ENCODE data around the gene DPF1.
"Not testable (repeated sequence)": the region's sequence is repeated elsewhere in the genome, so short reads cannot be mapped to it uniquely, and the experiment has no call there.

Gene DPF1

GRCh38 chr19:38250428-38250820 is 26.4 kb upstream of the DPF1 start:
- DNase-seq = no peak

DNA sequence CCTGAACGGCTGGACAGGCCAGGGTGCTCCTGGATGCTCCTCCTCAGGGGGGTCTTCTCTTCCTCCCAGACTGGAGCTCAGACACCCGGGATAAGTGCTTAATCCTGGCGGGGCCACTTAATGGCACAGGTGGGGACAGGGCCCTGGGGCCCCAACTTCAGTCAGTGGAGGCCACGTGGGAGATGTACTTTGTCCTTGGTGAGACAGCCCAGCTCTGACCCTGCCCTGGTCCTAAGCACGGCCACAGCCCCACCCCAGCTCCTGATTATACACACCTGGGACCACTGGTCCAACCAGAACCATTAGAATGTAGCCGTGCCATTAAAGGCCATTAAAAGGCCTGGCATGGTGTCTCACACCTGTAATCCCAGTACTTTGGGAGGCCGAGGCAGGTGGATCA is 24.4 kb upstream of the DPF1 start:
- DNase-seq = no peak

DNA sequence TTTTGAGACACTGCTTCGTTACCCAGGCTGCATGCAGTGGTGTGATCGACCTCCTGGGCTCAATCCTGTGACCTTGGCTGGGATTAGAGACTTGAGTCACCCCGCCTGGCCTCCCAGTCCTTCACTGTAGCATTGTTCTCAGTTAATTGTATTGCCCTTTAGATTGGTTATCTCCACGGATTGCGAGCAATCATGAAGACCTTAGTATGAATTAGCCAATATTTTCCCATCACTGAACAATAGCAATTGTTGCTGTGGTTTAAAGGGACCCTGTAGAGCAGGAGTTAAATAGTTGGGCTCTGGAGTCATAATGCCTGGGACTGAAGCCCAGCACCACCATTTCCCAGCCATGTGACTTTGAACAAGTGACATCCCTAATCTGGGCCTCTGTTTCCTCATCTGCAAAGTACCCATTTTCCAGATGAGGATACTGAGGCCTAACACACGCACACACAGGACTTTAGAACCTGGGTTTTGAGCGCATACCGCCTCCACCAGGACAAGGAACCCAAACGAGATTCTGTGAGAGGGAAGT is 23.8 kb upstream of the DPF1 start:
- DNase-seq = no peak

DNA sequence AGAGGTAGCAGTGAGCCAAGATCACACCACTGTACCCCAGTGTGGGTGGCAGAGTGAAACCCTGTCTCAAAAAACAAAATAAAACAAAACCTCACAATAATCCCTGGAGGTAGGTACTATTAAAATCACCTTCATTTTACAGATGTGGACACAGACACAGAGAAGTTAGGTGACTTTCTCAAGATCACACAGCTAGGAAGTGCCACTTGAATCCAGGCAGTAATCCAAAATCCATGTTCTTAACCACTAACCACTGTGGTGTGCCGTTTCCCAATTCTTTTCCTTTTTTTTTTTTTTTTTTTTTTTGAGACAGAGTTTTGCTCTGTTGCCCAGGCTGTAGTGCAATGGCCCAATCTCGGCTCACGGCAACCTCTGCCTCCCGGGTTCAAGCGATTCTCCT is 23.1 kb upstream of the DPF1 start:
- DNase-seq = no peak

DNA sequence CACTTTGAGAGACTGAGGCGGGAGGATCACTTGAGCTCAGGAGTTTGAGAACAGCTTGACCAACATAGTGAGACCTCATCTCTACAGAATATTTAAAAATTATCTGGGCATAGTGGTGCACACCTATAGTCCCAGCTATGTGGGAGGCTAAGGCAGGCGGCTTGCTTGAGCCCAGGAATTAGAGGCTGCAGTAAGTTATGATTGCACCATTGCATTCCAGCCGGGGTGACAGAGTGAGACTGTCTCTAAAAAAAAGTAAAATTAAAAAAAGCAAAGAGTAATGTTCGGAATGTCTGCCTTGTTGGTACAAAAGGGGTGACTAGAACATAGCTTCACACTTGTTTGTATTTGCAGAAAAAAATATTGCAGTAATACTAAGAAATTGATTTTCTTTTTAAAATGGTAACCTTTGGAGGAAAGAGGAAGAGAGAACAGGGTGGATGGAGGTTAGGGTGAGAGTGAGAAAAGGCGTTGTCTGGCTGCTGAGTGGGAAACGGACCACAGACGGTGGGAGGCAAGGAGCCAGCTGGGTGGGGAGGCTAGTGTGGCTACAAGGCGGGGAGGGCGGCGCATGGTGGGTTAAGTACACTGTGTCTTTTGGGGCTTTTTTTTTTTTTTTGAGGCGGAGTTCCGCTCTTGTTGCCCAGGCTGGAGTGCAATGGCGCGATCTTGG is 21.9 kb upstream of the DPF1 start:
- DNase-seq = peak; percentile 45

GRCh38 chr19:38243279-38243673 is 19.3 kb upstream of the DPF1 start:
- no peak for DNase-seq

- no peak for DNase-seq
Observed at GRCh38 chr19:38239816-38240215, 15.8 kb upstream of the DPF1 start.

DNA sequence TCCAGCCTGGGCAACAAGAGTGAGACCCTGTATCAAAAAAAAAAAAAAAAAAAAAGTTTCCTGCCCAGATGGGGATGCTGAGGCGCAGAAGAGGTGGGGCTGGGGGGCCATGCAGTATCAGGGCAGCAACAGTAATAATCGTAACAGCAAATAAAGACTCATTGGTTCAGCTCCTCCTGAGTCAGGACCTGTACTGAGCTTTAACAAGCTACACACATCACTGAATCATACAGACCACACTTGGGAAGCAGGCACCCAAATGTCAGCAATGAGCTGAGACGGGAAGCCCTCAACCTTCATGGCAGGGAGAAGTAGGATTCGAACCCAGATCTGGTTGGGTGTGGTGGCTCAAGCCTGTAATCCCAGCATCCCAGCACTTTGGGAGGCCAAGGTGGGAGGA is 10.6 kb upstream of the DPF1 start:
- DNase-seq = no peak

DNA sequence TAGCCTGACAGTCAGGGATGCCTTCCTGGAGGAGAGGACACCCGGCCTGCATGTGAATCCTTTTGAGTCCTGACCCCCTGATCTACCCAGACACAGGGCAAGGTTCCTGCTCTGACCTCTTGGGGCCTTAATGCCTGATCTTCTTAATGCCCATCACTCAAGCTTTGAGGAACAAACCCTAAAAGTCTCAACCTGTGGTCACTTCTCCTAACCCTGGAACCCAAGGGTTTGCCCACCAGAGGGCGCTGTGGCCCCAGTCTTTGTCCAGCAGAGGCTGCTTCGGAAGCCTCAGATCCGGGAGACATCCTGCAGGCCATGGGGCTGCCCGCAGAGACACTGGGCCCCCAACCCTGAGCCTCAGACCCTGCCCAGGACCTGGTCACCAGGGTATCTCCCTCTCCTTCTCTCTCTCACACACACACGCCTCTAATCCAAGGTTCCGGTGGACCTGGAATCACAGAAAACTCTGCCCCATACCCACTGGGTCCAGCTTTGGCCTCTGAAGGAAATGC is 9.8 kb upstream of the DPF1 start:
- DNase-seq = peak; percentile 51

GRCh38 chr19:38231918-38232317 is 7.9 kb upstream of the DPF1 start:
- no peak for DNase-seq

GRCh38 chr19:38230506-38231133 is 6.6 kb upstream of the DPF1 start:
- not testable (repeated sequence) for DNase-seq

DNA sequence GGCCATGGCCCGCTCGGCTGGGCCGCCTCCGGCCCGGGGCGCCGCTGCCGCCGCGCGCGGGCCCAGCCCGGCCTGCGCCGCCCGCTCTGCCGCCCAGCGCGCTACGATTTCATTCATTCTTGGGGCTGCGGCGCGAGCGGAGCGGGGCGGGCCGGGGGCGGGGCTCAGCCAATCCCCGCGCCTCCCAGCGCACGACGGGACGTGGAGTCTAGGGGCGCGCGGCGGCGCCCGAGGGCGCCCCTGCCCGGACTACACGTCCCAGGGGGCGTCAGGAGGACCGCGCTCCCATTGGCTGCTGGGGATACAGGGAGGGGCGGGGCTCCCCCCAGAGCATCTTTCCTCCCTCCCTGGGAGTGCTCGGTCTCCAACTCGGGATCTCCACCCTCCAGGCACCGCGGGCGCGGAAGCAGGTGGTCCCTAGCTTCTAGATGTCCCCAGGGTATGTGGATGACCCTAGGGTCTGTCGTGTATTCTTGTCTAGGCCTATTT is 5.6 kb upstream of the DPF1 start:
- peak; percentile 92 for DNase-seq

GRCh38 chr19:38228491-38229439 is 4.7 kb upstream of the DPF1 start:
- DNase-seq = no peak

GRCh38 chr19:38228005-38228377 is 4.0 kb upstream of the DPF1 start:
- no peak for DNase-seq

- DNase-seq = no peak
Observed at GRCh38 chr19:38227287-38228004, 3.4 kb upstream of the DPF1 start.

GRCh38 chr19:38224863-38225218 is 819 bp upstream of the DPF1 start:
- DNase-seq = not testable (repeated sequence)

DNA sequence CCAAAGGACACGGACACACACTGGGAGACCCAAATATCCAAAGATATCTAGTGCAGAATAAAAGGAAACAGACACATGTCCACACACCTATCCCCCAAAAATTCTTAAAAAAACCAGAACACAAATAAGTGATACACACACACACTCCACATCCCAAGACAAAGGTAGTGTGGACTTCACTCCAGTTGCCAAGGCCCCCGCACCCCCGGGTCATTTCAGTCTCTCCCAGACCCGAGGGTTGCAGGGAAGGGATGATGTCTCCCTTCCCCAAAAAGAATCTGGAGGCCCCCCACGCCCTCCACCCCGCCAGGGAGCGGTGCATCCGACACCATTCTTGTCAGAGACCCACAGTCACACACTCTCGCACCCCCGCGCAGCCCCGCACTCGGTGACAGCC is 407 bp downstream of the DPF1 start:
- no peak for DNase-seq

DNA sequence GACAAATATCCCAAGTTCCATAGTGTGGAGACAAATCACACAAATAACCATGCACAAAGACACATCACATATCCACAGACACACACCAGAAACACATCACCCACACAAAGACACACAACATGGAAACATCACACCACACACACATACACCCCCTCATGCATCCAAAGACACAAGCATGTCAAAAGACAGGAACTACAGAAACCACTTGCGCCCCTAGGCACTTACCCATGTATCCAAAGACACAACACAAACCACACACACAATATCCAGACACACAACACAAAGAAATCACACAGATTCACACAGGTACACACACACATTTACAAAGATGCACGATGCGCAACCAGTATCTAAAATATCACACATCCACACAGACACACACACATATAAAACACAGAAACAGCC is 901 bp downstream of the DPF1 start:
- DNase-seq = no peak

GRCh38 chr19:38221919-38222830 is 1.8 kb downstream of the DPF1 start:
- DNase-seq = no peak

DNA sequence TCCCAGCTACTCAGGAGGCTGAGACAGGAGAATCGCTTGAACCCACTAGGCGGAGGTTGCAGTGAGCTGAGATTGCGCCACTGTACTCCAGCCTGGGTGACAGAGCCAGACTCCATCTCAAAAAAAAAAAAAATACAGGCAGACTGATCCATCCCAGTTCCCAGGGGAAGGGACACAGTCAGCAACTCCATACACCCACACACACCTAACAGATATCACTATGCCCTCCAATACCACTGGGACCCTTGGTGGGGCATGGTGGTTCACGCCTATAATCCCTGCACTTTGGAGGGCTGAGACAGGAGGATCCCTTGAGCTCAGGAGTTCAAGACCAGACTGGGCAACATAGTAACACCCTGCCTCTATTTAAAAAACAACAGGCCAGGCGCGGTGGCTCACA is 2.6 kb downstream of the DPF1 start:
- DNase-seq = no peak

GRCh38 chr19:38219221-38219620 is 4.8 kb downstream of the DPF1 start:
- no peak for DNase-seq

DNA sequence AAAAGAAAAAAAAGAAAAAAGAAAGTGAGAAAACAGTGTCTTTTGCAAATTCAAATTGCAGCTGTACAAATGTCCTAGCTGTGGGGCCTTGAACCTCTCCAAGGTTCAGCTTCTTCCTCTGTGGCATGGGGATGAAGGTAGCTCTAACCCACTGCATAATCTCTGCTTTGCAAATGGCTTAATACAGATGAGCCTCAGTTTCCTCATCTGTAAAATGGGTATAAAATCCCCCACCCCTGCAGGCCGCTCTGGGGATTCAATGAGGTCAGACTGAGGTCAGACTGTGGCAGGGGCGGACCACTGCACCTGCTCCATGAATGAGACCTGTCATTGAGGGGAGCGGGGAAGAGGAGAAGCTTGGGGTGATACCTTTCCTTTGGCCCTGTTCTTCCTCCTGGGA is 5.8 kb downstream of the DPF1 start:
- DNase-seq = no peak

All from fibroblast of skin of right quadriceps (primary cell).